GM18868 (cell line): Measurements from ENCODE around the gene SORCS1.

Experiments
- ATAC-seq: cut with Tn5 transposase; IDR thresholded peaks from one replicate; pipeline ENCODE4 v1.9.1; 2021; ENCODE audit warnings: mild to moderate bottlenecking, moderate library complexity; ENCODE audit not compliant: unreplicated experiment

The SORCS1 gene

DNA sequence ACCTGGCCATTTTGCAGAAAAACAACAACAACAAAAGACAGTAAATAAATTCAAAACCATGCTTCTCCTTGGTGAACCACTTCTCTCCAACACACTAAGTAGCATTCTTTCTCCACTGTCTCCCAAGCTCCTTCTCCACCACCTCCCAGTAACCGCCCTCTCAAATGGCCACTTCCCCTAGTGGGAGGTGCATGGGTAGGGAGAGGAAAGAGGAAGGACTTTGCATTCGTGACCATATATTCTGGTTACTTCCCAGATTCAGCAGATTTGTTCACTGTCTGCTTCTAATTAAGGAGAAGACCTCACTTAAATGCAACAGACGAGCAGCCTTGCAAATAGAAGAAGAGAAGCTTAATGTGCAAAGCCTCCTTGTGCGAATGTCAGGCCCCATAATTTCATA, 166.8 kb downstream of the SORCS1 start:
- ATAC-seq, result no peak

GRCh38 chr10:106996510-106996909, 168.0 kb downstream of the SORCS1 start:
- no peak for ATAC-seq

DNA sequence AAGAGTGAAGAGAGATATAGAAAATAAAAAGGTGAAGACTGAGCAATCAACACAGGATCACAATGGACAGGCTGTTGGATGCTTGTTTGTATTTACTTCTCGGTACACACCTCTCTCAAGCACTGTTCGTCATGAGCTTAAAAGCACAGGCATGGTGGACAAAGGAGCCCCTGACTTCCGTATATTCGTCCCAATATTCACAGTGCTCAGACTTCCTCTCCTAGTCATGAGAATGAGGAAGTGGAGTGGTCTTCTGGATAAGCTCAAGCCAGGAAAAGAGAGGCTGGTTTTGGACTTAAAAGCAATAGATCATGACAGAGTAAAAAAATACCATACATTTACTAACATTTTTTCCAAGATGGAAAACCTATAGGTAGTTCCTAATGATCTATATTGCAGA, 172.5 kb downstream of the SORCS1 start:
- ATAC-seq, result no peak

DNA sequence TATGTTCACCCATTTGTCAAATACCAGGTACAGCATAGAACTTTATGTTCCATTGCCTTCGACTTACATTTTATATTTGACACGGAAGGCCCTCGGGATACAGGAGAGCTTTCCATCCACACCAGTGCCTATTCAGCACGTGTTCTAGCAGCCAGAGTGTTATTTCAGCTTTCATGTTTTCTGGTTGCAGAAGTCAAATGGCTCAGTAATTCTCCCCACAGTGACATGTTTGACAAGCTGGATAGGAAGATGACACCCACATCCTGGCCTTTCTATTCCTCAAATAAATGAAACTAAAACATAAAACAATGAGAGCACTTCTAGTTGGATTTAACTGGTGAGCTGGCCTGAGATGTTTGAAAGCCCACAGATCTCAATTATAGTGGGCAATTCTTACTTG, 173.4 kb downstream of the SORCS1 start:
- no peak for ATAC-seq

DNA sequence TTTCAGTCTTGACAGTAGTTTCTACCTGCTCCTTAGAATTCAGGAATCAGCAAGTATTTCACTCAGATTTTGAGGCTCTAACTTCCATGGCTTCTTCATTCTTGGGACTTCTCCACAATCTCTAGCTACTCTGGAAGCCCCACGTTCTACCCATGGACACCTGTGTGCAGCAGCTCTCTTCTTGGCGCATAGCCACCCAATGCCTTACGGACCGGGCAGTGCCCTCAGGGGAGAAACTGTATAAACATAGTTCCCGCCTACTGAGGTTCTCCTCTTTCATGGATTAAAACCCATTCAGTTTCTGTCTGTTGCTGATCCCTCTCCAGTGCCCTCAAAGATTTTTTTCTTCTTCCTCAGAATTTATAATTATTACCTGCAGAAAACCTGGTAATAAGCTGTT, 177.1 kb downstream of the SORCS1 start:
- ATAC-seq, result no peak

GRCh38 chr10:106982268-106982667, 182.2 kb downstream of the SORCS1 start:
- no peak for ATAC-seq

GRCh38 chr10:106981452-106982075, 182.9 kb downstream of the SORCS1 start:
- ATAC-seq, result no peak

DNA sequence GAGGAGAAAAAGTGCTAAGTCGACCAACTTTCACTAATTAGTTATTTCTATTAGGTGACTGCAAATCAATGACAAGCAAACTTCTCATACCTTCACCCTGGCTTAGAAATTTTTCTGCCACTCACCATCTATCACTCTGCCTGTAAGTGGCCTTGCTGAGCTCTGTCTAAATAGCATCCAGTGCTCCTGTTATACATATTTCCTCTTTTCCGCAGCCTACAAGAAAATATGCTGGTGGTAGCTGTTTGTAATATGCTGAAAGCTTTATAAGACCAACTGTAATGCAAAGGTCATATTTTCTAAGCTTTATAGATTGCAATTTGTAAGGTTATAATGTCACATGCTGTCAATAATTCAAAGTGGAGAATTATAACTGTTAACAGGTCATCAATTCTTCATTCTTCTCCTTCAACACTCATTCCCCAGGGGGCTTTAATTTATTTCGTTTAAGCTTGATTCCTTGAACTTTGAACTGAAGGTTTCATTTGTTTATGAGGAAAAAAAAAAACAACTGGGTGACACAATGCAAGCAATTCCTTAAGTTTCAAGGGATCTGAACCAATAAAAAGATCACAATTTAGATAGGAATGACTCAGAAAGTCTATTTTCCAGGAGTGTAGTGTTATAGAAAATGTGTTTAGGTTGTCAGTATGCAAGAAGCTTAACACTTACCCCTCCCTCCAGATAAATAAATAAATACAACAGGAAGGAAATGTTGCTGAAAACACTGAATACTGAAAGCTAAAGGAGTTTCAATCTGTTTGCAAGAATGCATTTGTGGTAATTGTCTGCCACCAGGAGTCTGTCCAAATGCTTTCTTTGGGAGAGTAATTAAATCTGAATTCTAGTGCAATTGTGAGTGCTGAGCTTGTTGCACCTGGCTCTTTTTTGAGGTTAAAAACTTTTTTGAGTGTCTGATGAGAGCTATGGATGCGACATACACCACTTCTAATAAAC, 183.7 kb downstream of the SORCS1 start:
- ATAC-seq, result no peak

DNA sequence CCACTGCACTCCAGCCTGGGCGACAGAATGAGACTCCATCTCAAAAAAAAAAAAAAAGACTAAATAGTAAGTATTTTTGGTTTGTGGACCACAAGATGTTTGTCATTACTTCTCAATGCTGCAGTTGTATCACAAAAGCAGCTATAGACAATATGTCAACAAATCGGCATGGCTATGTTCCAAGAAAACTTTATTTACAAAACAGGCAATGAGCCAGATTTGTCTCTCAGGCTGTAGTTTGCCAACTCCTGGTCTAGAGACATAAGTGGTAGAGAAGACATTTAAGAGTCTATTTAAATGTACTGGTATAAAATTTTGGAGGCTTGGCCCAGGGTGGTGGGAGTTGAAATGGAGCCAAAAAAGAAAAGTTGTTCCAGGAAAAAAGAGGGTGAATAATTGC, 185.8 kb downstream of the SORCS1 start:
- ATAC-seq, result no peak

- no peak for ATAC-seq
Measured at GRCh38 chr10:106973716-106974115, 190.8 kb downstream of the SORCS1 start.

GRCh38 chr10:106973288-106973687, 191.2 kb downstream of the SORCS1 start:
- ATAC-seq, result no peak

DNA sequence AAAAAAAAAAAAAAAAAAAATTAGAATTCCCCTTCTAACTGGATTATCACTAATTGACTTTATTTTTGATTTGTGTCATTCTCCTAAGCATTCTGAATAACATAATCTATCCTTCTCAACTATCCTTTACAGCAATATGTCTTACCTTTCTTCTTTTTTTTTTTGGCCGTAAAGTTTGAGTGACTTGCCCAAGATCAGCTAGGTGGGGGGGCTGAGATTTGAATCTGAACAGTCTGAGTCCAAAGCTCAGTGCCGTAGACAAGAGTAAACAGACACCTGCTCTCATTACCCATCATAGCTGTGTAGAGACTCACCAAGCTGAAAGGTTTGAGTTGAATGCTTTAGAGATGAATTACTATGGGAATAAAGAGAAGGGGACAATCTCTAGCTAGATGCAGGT, 192.1 kb downstream of the SORCS1 start:
- ATAC-seq, result no peak

DNA sequence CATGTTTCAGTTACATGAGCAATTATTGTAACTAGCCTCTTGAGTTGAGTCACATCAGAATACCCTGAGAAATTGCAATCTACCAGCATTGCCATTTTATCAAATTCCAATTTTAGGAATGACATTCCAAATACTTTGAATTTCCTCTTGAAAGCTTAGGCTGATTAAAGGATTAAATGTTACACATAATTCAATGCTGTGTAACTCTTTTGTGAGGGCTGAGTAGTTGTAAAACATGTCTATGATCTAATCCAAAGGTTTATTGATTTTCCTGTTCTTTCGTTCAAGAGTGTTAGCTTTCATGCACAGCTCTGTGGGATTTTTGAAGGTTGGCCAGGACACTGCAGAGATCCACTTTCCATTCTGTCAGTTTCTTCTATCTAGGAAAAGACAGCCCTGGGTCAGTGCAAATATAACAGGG, 193.1 kb downstream of the SORCS1 start:
- ATAC-seq, result no peak

DNA sequence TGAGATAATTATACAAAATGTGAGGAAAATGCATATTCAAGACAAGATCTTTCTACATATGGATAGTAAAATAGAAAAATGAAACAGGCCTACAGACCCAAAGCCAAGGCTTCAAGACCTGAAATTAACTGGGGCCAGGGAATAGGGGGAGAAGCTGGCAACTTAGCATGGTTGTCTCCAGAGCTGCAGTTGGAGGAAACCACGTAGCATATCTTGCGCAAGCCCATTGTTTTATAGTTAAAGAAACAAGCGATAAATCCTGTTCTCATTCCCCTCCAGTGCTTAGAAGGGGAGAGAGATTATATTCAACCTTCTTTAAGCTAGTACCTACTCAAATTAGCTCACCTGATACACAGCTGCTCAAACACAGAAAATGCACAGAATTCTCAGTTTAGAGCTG, 197.1 kb downstream of the SORCS1 start:
- no peak for ATAC-seq

DNA sequence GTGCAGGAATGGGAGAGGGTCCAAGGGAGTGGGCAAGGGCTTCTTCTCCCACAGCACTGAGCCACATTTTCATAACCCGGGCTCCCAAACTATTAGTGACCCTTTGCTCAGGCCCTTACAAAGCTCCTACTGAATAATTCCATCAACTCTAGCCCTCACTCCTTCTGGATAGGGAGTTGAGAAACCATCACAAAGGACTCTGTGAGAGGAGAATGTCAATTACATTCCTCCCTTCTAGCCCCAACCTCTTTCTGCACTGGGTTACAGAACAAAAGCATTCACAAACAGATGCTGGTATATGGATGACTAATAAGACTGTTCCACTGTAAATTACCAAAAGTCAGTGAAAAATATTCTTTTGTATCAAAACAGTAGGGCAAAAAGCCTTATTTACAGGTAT, 203.7 kb downstream of the SORCS1 start:
- no peak for ATAC-seq

- peak; percentile 38 for ATAC-seq
Measured at GRCh38 chr10:106959521-106959920, 205.0 kb downstream of the SORCS1 start.

- no peak for ATAC-seq
Measured at GRCh38 chr10:106958589-106959361, 205.7 kb downstream of the SORCS1 start.

GRCh38 chr10:106957823-106958588, 206.5 kb downstream of the SORCS1 start:
- ATAC-seq, result peak; percentile 77

GRCh38 chr10:106956216-106956915, 208.1 kb downstream of the SORCS1 start:
- no peak for ATAC-seq

DNA sequence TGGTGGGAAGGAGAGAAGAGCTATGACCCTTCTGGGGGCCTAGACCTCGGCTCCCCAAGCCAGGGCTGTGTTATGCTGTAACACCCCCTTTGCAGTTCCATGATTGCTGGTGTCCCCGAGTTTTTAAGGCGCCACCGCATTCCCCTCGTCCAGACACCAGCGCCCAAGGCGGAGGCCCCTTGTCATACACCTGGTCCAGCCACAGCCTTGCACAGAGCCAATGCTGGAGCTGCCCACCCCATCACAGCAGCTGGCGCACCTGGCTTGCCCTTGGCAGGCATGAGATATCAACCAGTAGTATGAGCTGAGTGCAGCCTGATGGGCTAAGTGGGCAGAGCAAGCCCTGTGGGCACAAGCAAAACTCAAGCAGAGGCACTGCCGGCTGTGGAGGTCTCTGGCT, 209.4 kb downstream of the SORCS1 start:
- no peak for ATAC-seq
